ENCODE data around the gene FAM110A. TPM values are rescaled to one million over a fixed set of nuclear protein-coding genes. Genes with fewer than 3 reads are reported as not detected.
"Not testable (repeated sequence)": the region's sequence is repeated elsewhere in the genome, so short reads cannot be mapped to it uniquely, and the experiment has no call there.

FAM110A gene
- 8.1 and 9.5 TPM in 2 replicates for total RNA-seq (2014; rRNA removed; shearing (Covaris generic))

GRCh38 chr20:833450-834150, at the start of gene FAM110A:
Gene FAM110A (plus strand): TSS chr20:833715. CDS start chr20:844805, 11,090 bp downstream.
- in situ Hi-C loops (cut with HindIII; ENCODE audit: low sequenced_read_pairs) = no loop called here
- peak; percentile 93 for DNase-seq (ENCODE audit: low spot score)

- in situ Hi-C loops (cut with HindIII; ENCODE audit: low sequenced_read_pairs) = no loop called here
- DNase-seq (ENCODE audit: low spot score) = no peak
Measured at GRCh38 chr20:787825-788224, 45.7 kb upstream of the FAM110A start.

GRCh38 chr20:791056-791455, 42.5 kb upstream of the FAM110A start:
- no peak for DNase-seq (ENCODE audit: low spot score)
- in situ Hi-C loops (cut with HindIII; ENCODE audit: low sequenced_read_pairs) = no loop called here

- DNase-seq (ENCODE audit: low spot score) = no peak
- in situ Hi-C loops (cut with HindIII; ENCODE audit: low sequenced_read_pairs) = no loop called here
Measured at GRCh38 chr20:792248-792647, 41.3 kb upstream of the FAM110A start.

GRCh38 chr20:796921-797320, 36.6 kb upstream of the FAM110A start:
- in situ Hi-C loops (cut with HindIII; ENCODE audit: low sequenced_read_pairs) = no loop called here
- DNase-seq (ENCODE audit: low spot score) = no peak

- in situ Hi-C loops (cut with HindIII; ENCODE audit: low sequenced_read_pairs); DNase-seq (ENCODE audit: low spot score): not testable (repeated sequence)
Measured at GRCh38 chr20:798746-799145, 34.8 kb upstream of the FAM110A start.

GRCh38 chr20:800026-800425, 33.5 kb upstream of the FAM110A start:
- DNase-seq (ENCODE audit: low spot score); in situ Hi-C loops (cut with HindIII; ENCODE audit: low sequenced_read_pairs): not testable (repeated sequence)

- DNase-seq (ENCODE audit: low spot score) = no peak
- in situ Hi-C loops (cut with HindIII; ENCODE audit: low sequenced_read_pairs) = no loop called here
Measured at GRCh38 chr20:801678-802077, 31.8 kb upstream of the FAM110A start.

- DNase-seq (ENCODE audit: low spot score) = peak; percentile 4
- in situ Hi-C loops (cut with HindIII; ENCODE audit: low sequenced_read_pairs) = no loop called here
Measured at GRCh38 chr20:805713-806112, 27.8 kb upstream of the FAM110A start.

- in situ Hi-C loops (cut with HindIII; ENCODE audit: low sequenced_read_pairs); DNase-seq (ENCODE audit: low spot score): not testable (repeated sequence)
Measured at GRCh38 chr20:811776-812434, 21.6 kb upstream of the FAM110A start.

- in situ Hi-C loops (cut with HindIII; ENCODE audit: low sequenced_read_pairs); DNase-seq (ENCODE audit: low spot score): not testable (repeated sequence)
Measured at GRCh38 chr20:812435-812814, 21.1 kb upstream of the FAM110A start.

GRCh38 chr20:813390-813789, 20.1 kb upstream of the FAM110A start:
- in situ Hi-C loops (cut with HindIII; ENCODE audit: low sequenced_read_pairs) = no loop called here
- DNase-seq (ENCODE audit: low spot score) = no peak

- in situ Hi-C loops (cut with HindIII; ENCODE audit: low sequenced_read_pairs) = no loop called here
- DNase-seq (ENCODE audit: low spot score) = no peak
Measured at GRCh38 chr20:815226-815625, 18.3 kb upstream of the FAM110A start.

GRCh38 chr20:815914-816606, 17.5 kb upstream of the FAM110A start:
- in situ Hi-C loops (cut with HindIII; ENCODE audit: low sequenced_read_pairs) = no loop called here
- peak; percentile 62 for DNase-seq (ENCODE audit: low spot score)

- in situ Hi-C loops (cut with HindIII; ENCODE audit: low sequenced_read_pairs) = no loop called here
- no peak for DNase-seq (ENCODE audit: low spot score)
Measured at GRCh38 chr20:818001-818664, 15.4 kb upstream of the FAM110A start.

- in situ Hi-C loops (cut with HindIII; ENCODE audit: low sequenced_read_pairs) = no loop called here
- no peak for DNase-seq (ENCODE audit: low spot score)
Measured at GRCh38 chr20:819680-820322, 13.7 kb upstream of the FAM110A start.

- in situ Hi-C loops (cut with HindIII; ENCODE audit: low sequenced_read_pairs) = no loop called here
- DNase-seq (ENCODE audit: low spot score) = no peak
Measured at GRCh38 chr20:820323-820953, 13.1 kb upstream of the FAM110A start.

GRCh38 chr20:821046-821730, 12.3 kb upstream of the FAM110A start:
- in situ Hi-C loops (cut with HindIII; ENCODE audit: low sequenced_read_pairs) = no loop called here
- no peak for DNase-seq (ENCODE audit: low spot score)
